ENCODE measurements around the gene TRAFD1.

The TRAFD1 gene

GRCh38 chr12:112161711-112162110 is 36.4 kb downstream of the TRAFD1 start:
- no peak overlapping the region for H3K4me3 ChIP-seq (ENCODE audit: low read depth, low read length)
- TF ChIP-seq CTCF (IDR thresholded peaks at IDR 0.05; ENCODE audit: borderline replicate concordance, insufficient read depth, low read depth, low read length) = no peak

- TF ChIP-seq CTCF (IDR thresholded peaks at IDR 0.05; ENCODE audit: borderline replicate concordance, insufficient read depth, low read depth, low read length) = no peak
- H3K4me3 ChIP-seq (ENCODE audit: low read depth, low read length) = no peak overlapping the region
Measured at GRCh38 chr12:112162241-112162790, 37.0 kb downstream of the TRAFD1 start.

GRCh38 chr12:112163056-112163455 is 37.7 kb downstream of the TRAFD1 start:
- no peak overlapping the region for H3K4me3 ChIP-seq (ENCODE audit: low read depth, low read length)
- no peak for TF ChIP-seq CTCF (IDR thresholded peaks at IDR 0.05; ENCODE audit: borderline replicate concordance, insufficient read depth, low read depth, low read length)

- TF ChIP-seq CTCF (IDR thresholded peaks at IDR 0.05; ENCODE audit: borderline replicate concordance, insufficient read depth, low read depth, low read length) = no peak
- H3K4me3 ChIP-seq (ENCODE audit: low read depth, low read length) = no peak overlapping the region
Measured at GRCh38 chr12:112163471-112163991, 38.2 kb downstream of the TRAFD1 start.

GRCh38 chr12:112164011-112164660 is 38.8 kb downstream of the TRAFD1 start:
- TF ChIP-seq CTCF (IDR thresholded peaks at IDR 0.05; ENCODE audit: borderline replicate concordance, insufficient read depth, low read depth, low read length) = no peak

GRCh38 chr12:112165624-112166023 is 40.3 kb downstream of the TRAFD1 start:
- no peak for TF ChIP-seq CTCF (IDR thresholded peaks at IDR 0.05; ENCODE audit: borderline replicate concordance, insufficient read depth, low read depth, low read length)
- H3K4me3 ChIP-seq (ENCODE audit: low read depth, low read length) = no peak overlapping the region

More at GRCh38 chr12:112164011-112164660, 38.8 kb downstream of the TRAFD1 start:
- H3K4me3 ChIP-seq (ENCODE audit: low read depth, low read length) = no peak overlapping the region

Measured in GM12875 (cell line).